HEK293 (cell line): Measurements from ENCODE around the gene SLF2.

Source experiments
- BCL11B ChIP-seq: fragments of 450-650 bp; formaldehyde crosslinking; IDR thresholded peaks from 2 replicates; pipeline ENCODE4 v1.5.1; 2016; ENCODE audit warnings: low read depth, missing biosample characterization, missing genetic modification characterization
- FEZF1 ChIP-seq: fragments of 450-650 bp; formaldehyde crosslinking; IDR thresholded peaks from 2 replicates; pipeline ENCODE4 v1.5.1; 2016; ENCODE audit warnings: missing biosample characterization, missing genetic modification characterization
- GLI4 ChIP-seq: fragments of 450-650 bp; formaldehyde crosslinking; IDR thresholded peaks from 2 replicates; pipeline ENCODE4 v1.5.1; 2016; ENCODE audit warnings: missing biosample characterization, missing genetic modification characterization
- HOXA7 ChIP-seq: sonication (generic); formaldehyde crosslinking; IDR thresholded peaks from 2 replicates; pipeline ENCODE4 v1.8.1; 2022; ENCODE audit warnings: missing genetic modification reagents, borderline replicate concordance
- KLF7 ChIP-seq: fragments of 450-650 bp; formaldehyde crosslinking; IDR thresholded peaks from 2 replicates; pipeline ENCODE4 v1.5.1; 2016; ENCODE audit warnings: missing biosample characterization, missing genetic modification characterization, borderline replicate concordance
- SCRT2 ChIP-seq: fragments of 450-650 bp; formaldehyde crosslinking; IDR thresholded peaks from 2 replicates; pipeline ENCODE4 v1.5.1; 2016; ENCODE audit warnings: missing biosample characterization, missing genetic modification characterization
- SETDB1 ChIP-seq: IDR thresholded peaks from one replicate; pipeline ENCODE4 v1.6.1; 2017; ENCODE audit warnings: mild to moderate bottlenecking, low read length, moderate library complexity, mixed read lengths; ENCODE audit not compliant: insufficient read length
- ZBTB1 ChIP-seq: fragments of 450-650 bp; formaldehyde crosslinking; IDR thresholded peaks from 2 replicates; pipeline ENCODE4 v1.5.1; 2016; ENCODE audit warnings: missing biosample characterization, missing genetic modification characterization
- ZBTB11 ChIP-seq: fragments of 450-650 bp; formaldehyde crosslinking; conservative IDR thresholded peaks from 2 replicates; pipeline ENCODE4 v1.5.1; 2016; ENCODE audit warnings: low read depth, missing biosample characterization, missing genetic modification characterization
- ZBTB7A ChIP-seq: fragments of 450-650 bp; formaldehyde crosslinking; IDR thresholded peaks from 2 replicates; pipeline ENCODE4 v1.5.1; 2016; ENCODE audit warnings: low read depth, missing biosample characterization, missing genetic modification characterization
- ZBTB8A ChIP-seq: fragments of 450-650 bp; formaldehyde crosslinking; IDR thresholded peaks from 2 replicates; pipeline ENCODE4 v1.5.1; 2016; ENCODE audit warnings: missing biosample characterization, missing genetic modification characterization
- ZNF155 ChIP-seq: fragments of 450-650 bp; formaldehyde crosslinking; IDR thresholded peaks from 2 replicates; pipeline ENCODE4 v1.5.1; 2016; ENCODE audit warnings: missing biosample characterization, missing genetic modification characterization
- ZNF184 ChIP-seq: fragments of 450-650 bp; IDR thresholded peaks from 2 replicates; pipeline ENCODE4 v1.5.1; 2018; ENCODE audit warnings: missing biosample characterization, mild to moderate bottlenecking, missing genetic modification characterization
- ZNF202 ChIP-seq: fragments of 450-650 bp; formaldehyde crosslinking; IDR thresholded peaks from 2 replicates; pipeline ENCODE4 v1.5.1; 2016; ENCODE audit warnings: missing biosample characterization, missing genetic modification characterization, borderline replicate concordance
- ZNF211 ChIP-seq: fragments of 450-650 bp; formaldehyde crosslinking; IDR thresholded peaks from 2 replicates; pipeline ENCODE4 v1.5.1; 2016; ENCODE audit warnings: low read depth, missing biosample characterization, missing genetic modification characterization
- ZNF23 ChIP-seq: fragments of 450-650 bp; formaldehyde crosslinking; IDR thresholded peaks from 2 replicates; pipeline ENCODE4 v1.5.1; 2016; ENCODE audit warnings: missing biosample characterization, missing genetic modification characterization, borderline replicate concordance
- ZNF239 ChIP-seq: fragments of 450-650 bp; formaldehyde crosslinking; IDR thresholded peaks from 2 replicates; pipeline ENCODE4 v1.5.1; 2016; ENCODE audit warnings: missing biosample characterization, missing genetic modification characterization
- ZNF274 ChIP-seq, 2 experiments: fragments of 200-500 bp in 1 of 2; fragments of 450-650 bp in 1 of 2; sonication (Bioruptor generic) in 1 of 2; formaldehyde crosslinking in 1 of 2; IDR thresholded peaks; 2 replicates each; pipeline versions ENCODE4 v1.5.1 to v1.6.1; 2014 to 2016; ENCODE audit warnings: borderline replicate concordance in 1 of 2, inconsistent platforms in 1 of 2, low read length in 1 of 2, missing biosample characterization in 1 of 2, missing genetic modification characterization in 1 of 2
- ZNF335 ChIP-seq: fragments of 450-650 bp; formaldehyde crosslinking; conservative IDR thresholded peaks from 2 replicates; pipeline ENCODE4 v1.5.1; 2016; ENCODE audit warnings: missing biosample characterization, missing genetic modification characterization
- ZNF391 ChIP-seq: fragments of 450-650 bp; formaldehyde crosslinking; IDR thresholded peaks from 2 replicates; pipeline ENCODE4 v1.5.1; 2016; ENCODE audit warnings: low read depth, missing biosample characterization, missing genetic modification characterization, borderline replicate concordance
- ZNF433 ChIP-seq: fragments of 450-650 bp; formaldehyde crosslinking; IDR thresholded peaks from 2 replicates; pipeline ENCODE4 v1.5.1; 2016; ENCODE audit warnings: missing biosample characterization, missing genetic modification characterization, low read depth
- ZNF48 ChIP-seq: fragments of 450-650 bp; formaldehyde crosslinking; IDR thresholded peaks from 2 replicates; pipeline ENCODE4 v1.5.1; 2016; ENCODE audit warnings: missing biosample characterization, missing genetic modification characterization
- ZNF544 ChIP-seq: fragments of 450-650 bp; formaldehyde crosslinking; IDR thresholded peaks from 2 replicates; pipeline ENCODE4 v1.5.0; 2017; ENCODE audit warnings: missing biosample characterization, missing genetic modification characterization
- ZNF548 ChIP-seq: fragments of 450-650 bp; formaldehyde crosslinking; IDR thresholded peaks from 2 replicates; pipeline ENCODE4 v1.5.1; 2016; ENCODE audit warnings: missing biosample characterization, missing genetic modification characterization
- ZNF654 ChIP-seq: fragments of 450-650 bp; formaldehyde crosslinking; IDR thresholded peaks from 2 replicates; pipeline ENCODE4 v1.5.1; 2016; ENCODE audit warnings: low read depth, missing biosample characterization, missing genetic modification characterization
- ZNF768 ChIP-seq: fragments of 450-650 bp; formaldehyde crosslinking; IDR thresholded peaks from 2 replicates; pipeline ENCODE4 v1.5.1; 2018; ENCODE audit warnings: missing biosample characterization, mild to moderate bottlenecking, missing genetic modification characterization
- ZSCAN30 ChIP-seq: fragments of 450-650 bp; IDR thresholded peaks from 2 replicates; pipeline ENCODE4 v1.5.1; 2018; ENCODE audit warnings: missing biosample characterization, mild to moderate bottlenecking, missing genetic modification characterization, moderate library complexity
- TF ChIP-seq, protein P1 (sequence below): IDR thresholded peaks from 2 replicates; pipeline ENCODE4 v1.6.1; 2011; ENCODE audit warnings: mild to moderate bottlenecking, low read depth, low read length, borderline replicate concordance
- TF ChIP-seq, protein P2 (sequence below): fragments of 450-650 bp; formaldehyde crosslinking; IDR thresholded peaks from 2 replicates; pipeline ENCODE4 v1.5.1; 2017; ENCODE audit warnings: missing biosample characterization, missing genetic modification characterization
- TF ChIP-seq, protein P3 (sequence below): fragments of 450-650 bp; formaldehyde crosslinking; IDR thresholded peaks from 2 replicates; pipeline ENCODE4 v1.5.1; 2016; ENCODE audit warnings: missing biosample characterization, missing genetic modification characterization
- TF ChIP-seq, protein P4 (sequence below): fragments of 450-650 bp; formaldehyde crosslinking; IDR thresholded peaks from 2 replicates; pipeline ENCODE4 v1.5.1; 2016; ENCODE audit warnings: missing biosample characterization, missing genetic modification characterization

Gene SLF2

DNA sequence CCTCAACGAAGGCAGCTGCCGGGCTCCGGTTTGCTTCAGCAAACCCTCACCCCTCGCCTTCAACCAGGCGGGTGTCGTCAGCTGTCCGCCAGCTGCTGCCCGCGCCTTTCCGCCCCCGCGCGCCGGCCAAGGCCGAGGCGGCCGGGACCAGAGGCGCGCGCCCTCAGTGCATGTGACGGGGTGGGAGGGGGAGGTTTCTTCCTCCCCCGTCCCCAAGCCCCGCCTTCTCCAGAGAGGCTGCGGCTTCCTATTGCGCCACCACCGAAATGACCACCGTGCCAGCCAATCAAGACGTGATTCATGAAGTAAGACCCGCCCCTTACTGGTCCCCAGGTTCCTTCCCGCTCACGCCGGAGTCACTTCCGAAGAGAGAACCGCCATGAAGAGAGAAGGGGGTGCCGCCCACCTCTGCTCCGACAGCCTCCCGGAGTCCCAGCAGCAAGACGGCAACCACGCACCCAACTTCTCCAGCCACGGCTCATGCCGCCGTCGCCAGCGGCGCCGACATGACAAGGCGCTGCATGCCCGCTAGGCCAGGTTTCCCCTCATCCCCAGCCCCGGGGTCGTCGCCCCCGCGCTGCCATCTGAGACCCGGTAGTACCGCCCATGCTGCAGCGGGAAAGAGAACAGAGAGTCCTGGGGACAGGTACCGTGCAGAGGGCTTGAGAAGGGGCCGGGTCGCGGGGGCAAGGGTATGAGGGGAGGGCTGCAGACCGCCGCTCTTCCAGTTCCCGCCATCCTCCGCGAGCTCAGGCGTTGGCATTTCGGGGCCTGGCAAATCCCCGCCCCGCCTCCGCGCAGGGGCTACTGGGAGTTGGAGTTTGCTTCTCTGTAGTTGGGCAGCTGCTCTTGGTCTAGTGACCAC is at the start of gene SLF2 (continued):
- TF ChIP-seq ZNF433 (tag by site-specific recombination) (no peak), ZNF768 (tag by site-specific recombination) (no peak; the same call in 1 of the 2 replicates), ZNF544 (no peak), BCL11B (tag by site-specific recombination) (no peak), ZNF211 (tag by site-specific recombination) (no peak), ZNF202 (tag by site-specific recombination) (no peak), HOXA7 (CRISPR knock-in tag) (no peak), ZNF391 (tag by site-specific recombination) (peak; percentile 81; the same call in 1 of the 2 replicates), SCRT2 (tag by site-specific recombination) (no peak), ZNF155 (tag by site-specific recombination) (no peak), ZNF548 (tag by site-specific recombination) (no peak), ZNF48 (no peak), ZBTB1 (tag by site-specific recombination) (no peak), ZNF335 (peak; percentile 91), SETDB1 (no peak), ZNF274 (IDR thresholded peaks at IDR 0.05; ENCODE audit: low read length) (no peak), ZNF274 (tag by site-specific recombination; IDR thresholded peaks at IDR 0.05; ENCODE audit: borderline replicate concordance) (no peak), FEZF1 (tag by site-specific recombination) (no peak), KLF7 (peak; percentile 78; the same call in 1 of the 2 replicates), ZNF239 (no peak), ZNF23 (no peak), ZSCAN30 (peak; percentile 69), ZNF654 (no peak), ZBTB8A (tag by site-specific recombination) (peak; percentile 73; the same call in 1 of the 2 replicates), ZBTB7A (peak; percentile 99), ZBTB11 (peak; percentile 62), GLI4 (tag by site-specific recombination) (peak; percentile 61; the same call in 1 of the 2 replicates), ZNF184 (tag by site-specific recombination) (no peak)
- TF ChIP-seq, protein P1, sequence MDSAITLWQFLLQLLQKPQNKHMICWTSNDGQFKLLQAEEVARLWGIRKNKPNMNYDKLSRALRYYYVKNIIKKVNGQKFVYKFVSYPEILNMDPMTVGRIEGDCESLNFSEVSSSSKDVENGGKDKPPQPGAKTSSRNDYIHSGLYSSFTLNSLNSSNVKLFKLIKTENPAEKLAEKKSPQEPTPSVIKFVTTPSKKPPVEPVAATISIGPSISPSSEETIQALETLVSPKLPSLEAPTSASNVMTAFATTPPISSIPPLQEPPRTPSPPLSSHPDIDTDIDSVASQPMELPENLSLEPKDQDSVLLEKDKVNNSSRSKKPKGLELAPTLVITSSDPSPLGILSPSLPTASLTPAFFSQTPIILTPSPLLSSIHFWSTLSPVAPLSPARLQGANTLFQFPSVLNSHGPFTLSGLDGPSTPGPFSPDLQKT, result no peak
- TF ChIP-seq, protein P2, sequence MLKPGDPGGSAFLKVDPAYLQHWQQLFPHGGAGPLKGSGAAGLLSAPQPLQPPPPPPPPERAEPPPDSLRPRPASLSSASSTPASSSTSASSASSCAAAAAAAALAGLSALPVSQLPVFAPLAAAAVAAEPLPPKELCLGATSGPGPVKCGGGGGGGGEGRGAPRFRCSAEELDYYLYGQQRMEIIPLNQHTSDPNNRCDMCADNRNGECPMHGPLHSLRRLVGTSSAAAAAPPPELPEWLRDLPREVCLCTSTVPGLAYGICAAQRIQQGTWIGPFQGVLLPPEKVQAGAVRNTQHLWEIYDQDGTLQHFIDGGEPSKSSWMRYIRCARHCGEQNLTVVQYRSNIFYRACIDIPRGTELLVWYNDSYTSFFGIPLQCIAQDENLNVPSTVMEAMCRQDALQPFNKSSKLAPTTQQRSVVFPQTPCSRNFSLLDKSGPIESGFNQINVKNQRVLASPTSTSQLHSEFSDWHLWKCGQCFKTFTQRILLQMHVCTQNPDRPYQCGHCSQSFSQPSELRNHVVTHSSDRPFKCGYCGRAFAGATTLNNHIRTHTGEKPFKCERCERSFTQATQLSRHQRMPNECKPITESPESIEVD, result no peak
- TF ChIP-seq, protein P3, sequence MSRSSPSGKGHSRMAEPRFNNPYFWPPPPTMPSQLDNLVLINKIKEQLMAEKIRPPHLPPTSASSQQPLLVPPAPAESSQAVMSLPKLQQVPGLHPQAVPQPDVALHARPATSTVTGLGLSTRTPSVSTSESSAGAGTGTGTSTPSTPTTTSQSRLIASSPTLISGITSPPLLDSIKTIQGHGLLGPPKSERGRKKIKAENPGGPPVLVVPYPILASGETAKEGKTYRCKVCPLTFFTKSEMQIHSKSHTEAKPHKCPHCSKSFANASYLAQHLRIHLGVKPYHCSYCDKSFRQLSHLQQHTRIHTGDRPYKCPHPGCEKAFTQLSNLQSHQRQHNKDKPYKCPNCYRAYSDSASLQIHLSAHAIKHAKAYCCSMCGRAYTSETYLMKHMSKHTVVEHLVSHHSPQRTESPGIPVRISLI (tag by site-specific recombination), result no peak
- TF ChIP-seq, protein P4, sequence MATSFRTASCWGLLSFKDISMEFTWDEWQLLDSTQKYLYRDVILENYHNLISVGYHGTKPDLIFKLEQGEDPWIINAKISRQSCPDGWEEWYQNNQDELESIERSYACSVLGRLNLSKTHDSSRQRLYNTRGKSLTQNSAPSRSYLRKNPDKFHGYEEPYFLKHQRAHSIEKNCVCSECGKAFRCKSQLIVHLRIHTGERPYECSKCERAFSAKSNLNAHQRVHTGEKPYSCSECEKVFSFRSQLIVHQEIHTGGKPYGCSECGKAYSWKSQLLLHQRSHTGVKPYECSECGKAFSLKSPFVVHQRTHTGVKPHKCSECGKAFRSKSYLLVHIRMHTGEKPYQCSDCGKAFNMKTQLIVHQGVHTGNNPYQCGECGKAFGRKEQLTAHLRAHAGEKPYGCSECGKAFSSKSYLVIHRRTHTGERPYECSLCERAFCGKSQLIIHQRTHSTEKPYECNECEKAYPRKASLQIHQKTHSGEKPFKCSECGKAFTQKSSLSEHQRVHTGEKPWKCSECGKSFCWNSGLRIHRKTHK (tag by site-specific recombination), result no peak
